Loucy (cell line): ENCODE results near the gene MRFAP1.

Source experiments
- H2AFZ ChIP-seq: fragments of 200-600 bp; sonication (generic); 2 replicates; pipeline ENCODE4 v1.6.0; 2016; ENCODE audit warnings: antibody characterized with exemption, mild to moderate bottlenecking, low read length, moderate library complexity
- H3F3A ChIP-seq: fragments of 200-600 bp; 2 replicates; pipeline ENCODE4 v1.6.0; 2016; ENCODE audit warnings: antibody characterized with exemption, low read depth, mild to moderate bottlenecking
- H3K27me3 ChIP-seq: fragments of 200-600 bp; sonication (generic); 2 replicates; pipeline ENCODE4 v1.6.1; 2014; ENCODE audit warnings: low read length, mild to moderate bottlenecking; ENCODE audit not compliant: insufficient read depth, poor library complexity, severe bottlenecking
- H3K36me3 ChIP-seq: fragments of 200-600 bp; sonication (generic); 2 replicates; pipeline ENCODE4 v1.6.1; 2016; ENCODE audit warnings: low read length; ENCODE audit not compliant: insufficient read depth
- H3K4me1 ChIP-seq: fragments of 200-600 bp; sonication (generic); 2 replicates; pipeline ENCODE4 v1.5.1; 2014; ENCODE audit warnings: low read length, mild to moderate bottlenecking; ENCODE audit not compliant: insufficient read depth, poor library complexity, severe bottlenecking
- H3K4me2 ChIP-seq: fragments of 200-600 bp; sonication (generic); 2 replicates; pipeline ENCODE4 v1.6.0; 2014; ENCODE audit warnings: antibody characterized with exemption, low read length, low read depth, mild to moderate bottlenecking; ENCODE audit not compliant: poor library complexity, severe bottlenecking
- H3K4me3 ChIP-seq: fragments of 200-600 bp; sonication (generic); 2 replicates; pipeline ENCODE4 v1.5.1; 2014; ENCODE audit warnings: low read length, mild to moderate bottlenecking, mixed read lengths; ENCODE audit not compliant: poor library complexity, severe bottlenecking
- H3K79me2 ChIP-seq: fragments of 200-600 bp; sonication (generic); 2 replicates; pipeline ENCODE4 v1.6.1; 2014; ENCODE audit warnings: low read length; ENCODE audit not compliant: insufficient read depth
- H3K9ac ChIP-seq: fragments of 200-600 bp; sonication (generic); 2 replicates; pipeline ENCODE4 v1.6.0; 2014; ENCODE audit warnings: mild to moderate bottlenecking, low read depth, low read length, moderate library complexity; ENCODE audit not compliant: poor library complexity, severe bottlenecking
- H3K9me2 ChIP-seq: fragments of 200-600 bp; sonication (generic); replicated peaks from 2 replicates; pipeline ENCODE4 v1.6.1; 2016; ENCODE audit warnings: low read depth, low read length, mixed read lengths
- H3K9me3 ChIP-seq: fragments of 200-600 bp; sonication (generic); 2 replicates; pipeline ENCODE4 v1.6.1; 2014; ENCODE audit warnings: mild to moderate bottlenecking, antibody characterized with exemption, low read length, low read depth; ENCODE audit not compliant: insufficient read depth
- H4K20me1 ChIP-seq: fragments of 200-600 bp; sonication (generic); 2 replicates; pipeline ENCODE4 v1.6.0; 2014; ENCODE audit warnings: antibody characterized with exemption, low read length, mild to moderate bottlenecking; ENCODE audit not compliant: insufficient read depth, poor library complexity, severe bottlenecking
- CTCF ChIP-seq: fragments of 200-600 bp; sonication (generic); conservative IDR thresholded peaks from 2 replicates; pipeline ENCODE4 v1.5.1; 2014; ENCODE audit warnings: mild to moderate bottlenecking, antibody characterized with exemption, low read length
- EZH2phosphoT487 ChIP-seq: fragments of 200-600 bp; IDR thresholded peaks from 2 replicates; pipeline ENCODE4 v1.6.1; 2018; ENCODE audit warnings: antibody characterized with exemption, mild to moderate bottlenecking, moderate library complexity, borderline replicate concordance

Gene MRFAP1

GRCh38 chr4:6595897-6596537 lies 44.5 kb upstream of the MRFAP1 start:
- H3K4me3 ChIP-seq = no peak overlapping the region
- H2AFZ ChIP-seq = no peak overlapping the region
- H3K36me3 ChIP-seq = peaks cover 4% of the 10 kb centered on the region; the same call in 1 of the 2 replicates
- no peak overlapping the region for H3K4me2 ChIP-seq
- no peak overlapping the region for H3K9ac ChIP-seq
- no peaks in the 10 kb centered on the region for H3K4me1 ChIP-seq
- H3K79me2 ChIP-seq = no peaks in the 10 kb centered on the region
- H3K27me3 ChIP-seq = no peaks in the 10 kb centered on the region
- H3K9me2 ChIP-seq = no peaks in the 10 kb centered on the region
- no peaks in the 10 kb centered on the region for H4K20me1 ChIP-seq
- no peaks in the 10 kb centered on the region for H3K9me3 ChIP-seq
- no peak for TF ChIP-seq EZH2phosphoT487
- H3F3A ChIP-seq = no peaks in the 10 kb centered on the region

GRCh38 chr4:6596948-6597347 lies 43.5 kb upstream of the MRFAP1 start:
- no peaks in the 10 kb centered on the region for H3K9me3 ChIP-seq
- H3K9ac ChIP-seq = no peak overlapping the region
- H4K20me1 ChIP-seq = no peaks in the 10 kb centered on the region
- H2AFZ ChIP-seq = no peak overlapping the region
- TF ChIP-seq EZH2phosphoT487 (no peak), CTCF (no peak)
- H3K4me3 ChIP-seq = no peak overlapping the region
- H3K9me2 ChIP-seq = no peaks in the 10 kb centered on the region
- peaks cover 4% of the 10 kb centered on the region; the same call in 1 of the 2 replicates for H3K36me3 ChIP-seq
- H3K4me2 ChIP-seq = no peak overlapping the region
- peaks cover 4% of the 10 kb centered on the region for H3K4me1 ChIP-seq
- H3F3A ChIP-seq = no peaks in the 10 kb centered on the region
- no peaks in the 10 kb centered on the region for H3K27me3 ChIP-seq
- no peaks in the 10 kb centered on the region for H3K79me2 ChIP-seq

GRCh38 chr4:6598127-6598526 lies 42.4 kb upstream of the MRFAP1 start:
- TF ChIP-seq CTCF = no peak
- no peak for TF ChIP-seq EZH2phosphoT487
- Histone ChIP-seq H3F3A (no peaks in the 10 kb centered on the region), H3K79me2 (no peaks in the 10 kb centered on the region), H3K4me1 (peaks cover 6% of the 10 kb centered on the region), H3K27me3 (no peaks in the 10 kb centered on the region), H2AFZ (no peak overlapping the region), H3K4me2 (no peak overlapping the region), H3K36me3 (peaks cover 4% of the 10 kb centered on the region; the same call in 1 of the 2 replicates), H3K9ac (no peak overlapping the region), H3K9me2 (no peaks in the 10 kb centered on the region), H3K9me3 (no peaks in the 10 kb centered on the region), H4K20me1 (no peaks in the 10 kb centered on the region), H3K4me3 (no peak overlapping the region)

GRCh38 chr4:6598641-6599040 lies 41.8 kb upstream of the MRFAP1 start:
- H3K4me2 ChIP-seq = no peak overlapping the region

More at GRCh38 chr4:6598641-6599040, 41.8 kb upstream of the MRFAP1 start:
- Histone ChIP-seq H3K4me1 (peaks cover 6% of the 10 kb centered on the region), H2AFZ (no peak overlapping the region), H3K9me3 (no peaks in the 10 kb centered on the region), H3K9ac (no peak overlapping the region), H3K36me3 (peaks cover 4% of the 10 kb centered on the region; the same call in 1 of the 2 replicates), H3F3A (no peaks in the 10 kb centered on the region), H3K79me2 (no peaks in the 10 kb centered on the region), H4K20me1 (no peaks in the 10 kb centered on the region), H3K27me3 (no peaks in the 10 kb centered on the region), H3K4me3 (no peak overlapping the region), H3K9me2 (no peaks in the 10 kb centered on the region)
- TF ChIP-seq CTCF = no peak
- no peak for TF ChIP-seq EZH2phosphoT487
